Measurements from ENCODE around the gene DCC. TPM values are rescaled to one million over a fixed set of nuclear protein-coding genes. Genes with fewer than 3 reads are reported as not detected.

Gene DCC
- total and polyA plus RNA-seq, 2 of the 8 experiments (the other 6 are each of a cell fraction or from before 2014, with no cell fraction given): 0.14 to 1.4 TPM

DNA sequence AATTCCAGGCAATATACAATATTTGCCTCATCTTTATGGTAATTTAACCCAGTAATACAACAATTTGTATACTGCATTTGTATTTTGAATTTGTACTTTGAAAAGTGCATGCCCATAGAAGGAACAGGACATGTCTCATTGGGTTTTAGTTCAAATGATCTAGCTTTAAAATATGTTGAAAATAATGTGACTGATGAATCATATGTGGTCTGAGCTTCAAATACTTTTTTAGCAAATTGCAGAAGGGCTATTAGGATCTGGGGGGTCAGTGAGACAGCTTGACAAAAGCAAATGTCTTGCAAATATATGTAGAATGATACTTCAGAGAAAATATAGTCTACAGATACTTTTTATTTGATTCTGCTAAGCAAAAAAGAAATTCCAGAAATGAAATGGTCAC, 248.9 kb downstream of the DCC start (continued):
- TF ChIP-seq CHD7 (IDR thresholded peaks at IDR 0.05; ENCODE audit: insufficient replicate concordance, low read length): no peak

Measured in H1 (cell line).